ENCODE results near the gene TPMT. TPM values are rescaled to one million over a fixed set of nuclear protein-coding genes. Genes with fewer than 3 reads are reported as not detected.

Gene TPMT
- total RNA-seq, 4 donors from 2014 or later: 8.1 to 16.1 (median 12.7) TPM

DNA sequence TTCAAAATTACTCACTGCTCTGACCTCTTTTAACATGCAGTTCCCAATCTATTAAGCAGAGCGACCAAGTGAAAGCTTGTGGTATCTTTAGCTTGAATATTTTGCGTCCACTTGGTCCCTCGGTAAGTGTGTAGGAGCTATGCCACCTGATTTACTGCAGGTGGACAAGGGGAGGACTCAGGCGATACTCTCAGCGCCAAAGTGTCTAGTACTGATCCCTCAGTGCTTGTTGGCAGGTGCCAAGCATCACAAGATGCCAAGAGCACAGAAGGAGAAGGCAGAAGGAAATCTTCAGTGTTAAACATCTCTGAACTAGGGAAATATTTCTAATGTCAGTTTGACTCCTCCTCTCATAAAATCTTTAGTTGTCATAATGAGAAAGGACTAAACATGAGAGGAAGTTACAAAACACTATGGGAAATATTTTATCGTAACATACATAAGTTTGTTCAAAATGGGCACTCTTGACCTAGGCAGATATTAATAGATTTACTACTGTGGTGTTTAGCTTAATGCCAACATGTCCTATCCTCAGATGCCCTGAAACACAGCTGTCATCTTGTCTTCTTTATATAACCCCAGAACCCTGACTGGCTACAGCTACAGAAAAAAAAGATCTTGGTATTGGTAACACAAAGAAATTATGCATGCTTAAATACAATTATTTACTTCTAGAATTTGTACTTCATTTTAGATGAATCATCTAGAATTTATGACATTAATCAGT lies 51.9 kb downstream of the TPMT start:
- WGBS, 2 donors: 83 to 91% methylated on average over 6 of the region's 6 CpGs
- H3K27ac ChIP-seq: no peak overlapping the region
- intact Hi-C loops (cut with DNase I): no loop called here

DNA sequence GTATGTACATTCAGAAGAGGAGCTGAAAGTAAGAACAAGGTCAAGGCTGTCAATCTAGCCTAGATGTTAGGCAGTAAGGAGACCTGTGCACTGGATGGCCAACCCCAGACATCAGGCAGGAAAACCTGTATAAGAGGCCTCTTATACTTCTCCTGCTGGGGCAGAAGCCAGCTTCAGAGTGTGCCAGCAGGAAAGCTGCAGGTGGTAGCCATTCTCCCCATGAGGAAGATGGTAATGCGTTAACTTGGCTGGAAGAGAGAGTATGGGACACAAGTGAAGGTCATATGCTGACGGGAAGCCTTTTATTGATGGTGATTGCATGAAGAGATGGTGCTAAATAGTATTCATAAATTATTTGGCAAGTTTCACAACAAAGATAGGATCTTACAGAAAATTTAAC lies 53.0 kb downstream of the TPMT start:
- Histone ChIP-seq H3K27ac (no peak overlapping the region), H3K4me3 (no peak overlapping the region), H3K27me3 (no peaks in the 10 kb centered on the region), H3K4me1 (no peaks in the 10 kb centered on the region), H3K9me3 (peaks cover 0 to 5% (median 0%) of the 10 kb centered on the region in 3 donors), H3K36me3 (no peaks in the 10 kb centered on the region)
- 89 to 97% methylated on average over 2 of the region's 2 CpGs for WGBS, 2 donors
- TF ChIP-seq POLR2A (IDR thresholded peaks at IDR 0.05) (no peak), CTCF (IDR thresholded peaks at IDR 0.05) (no peak)
- intact Hi-C loops (cut with DNase I): no loop called here
- no peak for DNase-seq

More for the DNA sequence above, 51.9 kb downstream of the TPMT start:
- H3K27me3 ChIP-seq: no peaks in the 10 kb centered on the region
- no peak overlapping the region for H3K4me3 ChIP-seq
- no peaks in the 10 kb centered on the region for H3K36me3 ChIP-seq
- no peak for DNase-seq
- no peaks in the 10 kb centered on the region for H3K4me1 ChIP-seq
- peaks cover 0 to 6% (median 4%) of the 10 kb centered on the region in 3 donors for H3K9me3 ChIP-seq
- no peak for TF ChIP-seq CTCF (IDR thresholded peaks at IDR 0.05)
- no peak for TF ChIP-seq POLR2A (IDR thresholded peaks at IDR 0.05)

- 69 to 88% methylated on average over 1 of the region's 1 CpG for WGBS, 2 donors
- no peak for DNase-seq
- Histone ChIP-seq H3K9me3 (no peaks in the 10 kb centered on the region), H3K4me1 (no peaks in the 10 kb centered on the region), H3K36me3 (no peaks in the 10 kb centered on the region), H3K27ac (no peak overlapping the region), H3K4me3 (no peak overlapping the region), H3K27me3 (no peaks in the 10 kb centered on the region)
- intact Hi-C loops (cut with DNase I): no loop called here
- TF ChIP-seq POLR2A (IDR thresholded peaks at IDR 0.05) (no peak), CTCF (IDR thresholded peaks at IDR 0.05) (no peak)
Observed at GRCh38 chr6:18101271-18101670, 53.6 kb downstream of the TPMT start.

DNA sequence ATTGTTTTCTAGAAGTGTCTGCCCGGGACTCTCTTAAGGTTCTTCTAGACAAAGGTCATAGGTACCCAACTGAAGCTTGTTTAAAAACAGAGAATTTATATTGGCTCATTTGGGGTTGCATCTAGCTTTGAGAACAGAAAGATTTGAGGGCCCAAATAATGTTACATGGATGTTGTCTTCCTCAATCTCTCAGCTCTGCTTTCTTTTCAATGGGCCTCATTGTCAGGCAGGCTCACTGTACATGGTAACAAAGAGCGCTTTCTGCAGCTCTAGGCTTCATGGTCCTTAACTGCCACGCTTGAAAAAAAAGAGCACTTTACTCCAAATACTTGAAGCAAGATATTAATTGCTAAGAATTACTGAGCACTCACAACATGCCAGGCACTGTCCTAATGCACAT lies 54.6 kb downstream of the TPMT start:
- no peaks in the 10 kb centered on the region for H3K9me3 ChIP-seq
- no peak overlapping the region for H3K27ac ChIP-seq
- 63 to 80% methylated on average over 3 of the region's 3 CpGs for WGBS, 2 donors
- H3K4me1 ChIP-seq: no peaks in the 10 kb centered on the region
- no peaks in the 10 kb centered on the region for H3K36me3 ChIP-seq
- TF ChIP-seq POLR2A (IDR thresholded peaks at IDR 0.05) (no peak), CTCF (IDR thresholded peaks at IDR 0.05) (no peak)
- H3K27me3 ChIP-seq: no peaks in the 10 kb centered on the region
- DNase-seq: no peak
- H3K4me3 ChIP-seq: no peak overlapping the region
- intact Hi-C loops (cut with DNase I): no loop called here

DNA sequence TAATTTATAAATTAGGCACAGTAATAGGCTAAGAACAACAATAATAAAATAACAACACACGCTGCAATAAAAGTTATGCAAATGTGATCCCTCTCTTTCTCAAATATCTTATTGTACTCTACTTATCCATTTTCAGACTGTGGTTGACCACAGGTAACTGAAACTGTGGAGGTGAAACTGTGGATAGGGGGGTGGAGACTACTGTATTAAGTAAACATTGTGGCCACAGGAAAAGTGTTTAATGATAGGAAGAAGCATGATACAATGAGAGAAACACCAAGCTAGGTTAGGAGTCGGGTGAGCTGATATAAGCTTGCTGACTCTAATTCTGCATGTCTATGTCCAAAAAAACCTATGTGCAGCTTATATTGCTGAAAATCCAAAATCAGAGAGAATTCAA lies 55.4 kb downstream of the TPMT start:
- no peaks in the 10 kb centered on the region for H3K4me1 ChIP-seq
- no peak overlapping the region for H3K27ac ChIP-seq
- no peaks in the 10 kb centered on the region for H3K9me3 ChIP-seq
- H3K27me3 ChIP-seq: no peaks in the 10 kb centered on the region
- TF ChIP-seq CTCF (IDR thresholded peaks at IDR 0.05) (no peak), POLR2A (IDR thresholded peaks at IDR 0.05) (no peak)
- intact Hi-C loops (cut with DNase I): no loop called here
- WGBS, 2 donors: 75 to 85% methylated on average over 2 of the region's 2 CpGs
- DNase-seq: no peak
- no peak overlapping the region for H3K4me3 ChIP-seq
- H3K36me3 ChIP-seq: no peaks in the 10 kb centered on the region

All from esophagus squamous epithelium (tissue), 5 donors.